ENCODE measurements around the gene CACNA2D1. TPM values are rescaled to one million over a fixed set of nuclear protein-coding genes. Genes with fewer than 3 reads are reported as not detected.

Gene CACNA2D1
- total and polyA plus RNA-seq, 9 of the 15 experiments (the other 6 are each of a cell fraction or from before 2014, with no cell fraction given): 0.49 TPM; not detected in 8

- TF ChIP-seq TSHZ1 (CRISPR knock-in tag; IDR thresholded peaks at IDR 0.05): no peak
Observed at GRCh38 chr7:82441669-82442478, 1.7 kb downstream of the CACNA2D1 start (continued).

GRCh38 chr7:82438521-82438920 is 5.1 kb downstream of the CACNA2D1 start:
- ATAC-seq (no peak), FAIRE-seq (no peak), DNase-seq (ENCODE audit: extremely low read depth in 1 of 4, low spot score in 3 of 4) (no peak)
- WGBS (ENCODE audit: insufficient coverage, low coverage, missing lambda C conversion rate): 2% methylated on average over 5 of the region's 5 CpGs
- ChIA-PET CTCF (ENCODE audit: low intra/inter-chr PET ratio) (no interaction called here), POLR2A (no interaction called here)
- Histone ChIP-seq H3K79me2 (ENCODE audit: control insufficient read depth, insufficient read depth, low read length) (no peaks in the 10 kb centered on the region), H3K9me1 (ENCODE audit: control insufficient read depth, insufficient read depth, low read length) (no peaks in the 10 kb centered on the region), H3K9me3 (replicated peaks; ENCODE audit: control insufficient read depth, insufficient read depth, low read depth, low read length) (no peaks in the 10 kb centered on the region), H3K4me1 (replicated peaks in 1 of 2; ENCODE audit: control insufficient read depth in 2 of 2, insufficient read depth in 2 of 2, low read length in 2 of 2) (no peaks in the 10 kb centered on the region), H4K20me1 (replicated peaks; ENCODE audit: control insufficient read depth, insufficient read depth, low read length) (no peaks in the 10 kb centered on the region), H3K9ac (ENCODE audit: insufficient read depth in 1 of 2, low read depth in 2 of 2, low read length in 2 of 2) (no peak overlapping the region), H3K27ac (ENCODE audit: extremely low read depth, low read depth, low read length) (no peak overlapping the region), H3K36me3 (ENCODE audit: control insufficient read depth, insufficient read depth, low read length) (no peaks in the 10 kb centered on the region), H3K27me3 (ENCODE audit: control insufficient read depth in 2 of 2, insufficient read depth in 2 of 2, low read length in 2 of 2) (no peaks in the 10 kb centered on the region), H3K4me2 (ENCODE audit: insufficient read depth, low read length) (no peak overlapping the region), H3K4me3 (no peak overlapping the region), H2AFZ (ENCODE audit: low read depth, low read length) (no peak overlapping the region)
- in situ Hi-C loops (cut with MboI): no loop called here
- TF ChIP-seq HDAC2 (IDR thresholded peaks at IDR 0.05) (no peak), FOXA3 (CRISPR knock-in tag; conservative IDR thresholded peaks at IDR 0.05 in 1 of 2, IDR thresholded peaks at IDR 0.05 in 1 of 2) (no peak), BMI1 (IDR thresholded peaks at IDR 0.05; ENCODE audit: low read length) (no peak), ATF7 (IDR thresholded peaks at IDR 0.05) (no peak), HMG20B (CRISPR knock-in tag; IDR thresholded peaks at IDR 0.05) (no peak), ZSCAN32 (CRISPR knock-in tag; IDR thresholded peaks at IDR 0.05) (no peak)
- intact Hi-C loops (cut with micrococcal nuclease): no loop called here
- BruUV-seq (replicated peaks): no TSS peak

Data from K562 (cell line).